ENCODE data around the gene ICA1L. TPM values are rescaled to one million over a fixed set of nuclear protein-coding genes. Genes with fewer than 3 reads are reported as not detected.
"Not testable (repeated sequence)": the region's sequence is repeated elsewhere in the genome, so short reads cannot be mapped to it uniquely, and the experiment has no call there.

ICA1L gene
- total RNA-seq, 2 experiments from 2014 or later = 7.5 to 8.2 TPM

GRCh38 chr2:202814226-202814625, 57.3 kb downstream of the ICA1L start:
- DNase-seq (no peak), ATAC-seq (no peak)
- intact Hi-C loops (cut with DNase I, micrococcal nuclease) = no loop called here
- no peak overlapping the region for H3K4me3 Mint-ChIP-seq
- H3K4me1 Mint-ChIP-seq = no peaks in the 10 kb centered on the region
- H3K36me3 Mint-ChIP-seq (ENCODE audit: low read depth) = peaks cover 20% of the 10 kb centered on the region
- no peaks in the 10 kb centered on the region for H3K27me3 Mint-ChIP-seq
- CTCF ChIA-PET = no interaction called here
- peaks cover 4% of the 10 kb centered on the region for H3K9me3 Mint-ChIP-seq (ENCODE audit: low read depth)
- no peak overlapping the region for H3K27ac Mint-ChIP-seq
- POLR2A ChIA-PET = no interaction called here

- ATAC-seq (no peak), DNase-seq (no peak)
- intact Hi-C loops (cut with DNase I, micrococcal nuclease) = no loop called here
- H3K27ac Mint-ChIP-seq = no peak overlapping the region
- ChIA-PET POLR2A (no interaction called here), CTCF (no interaction called here)
- H3K4me3 Mint-ChIP-seq = no peak overlapping the region
- H3K9me3 Mint-ChIP-seq (ENCODE audit: low read depth) = peaks cover 9% of the 10 kb centered on the region
- no peaks in the 10 kb centered on the region for H3K4me1 Mint-ChIP-seq
- no peaks in the 10 kb centered on the region for H3K27me3 Mint-ChIP-seq
- H3K36me3 Mint-ChIP-seq (ENCODE audit: low read depth) = peaks cover 28% of the 10 kb centered on the region
Measured at GRCh38 chr2:202813387-202813786, 58.2 kb downstream of the ICA1L start.

GRCh38 chr2:202808754-202809153, 62.8 kb downstream of the ICA1L start:
- H3K27ac Mint-ChIP-seq = no peak overlapping the region
- DNase-seq (no peak), ATAC-seq (no peak)
- H3K27me3 Mint-ChIP-seq = no peaks in the 10 kb centered on the region
- no peaks in the 10 kb centered on the region for H3K4me1 Mint-ChIP-seq
- no peak overlapping the region for H3K4me3 Mint-ChIP-seq
- POLR2A ChIA-PET = no interaction called here
- CTCF ChIA-PET = no interaction called here
- H3K36me3 Mint-ChIP-seq (ENCODE audit: low read depth) = peaks cover 30% of the 10 kb centered on the region
- peaks cover 9% of the 10 kb centered on the region for H3K9me3 Mint-ChIP-seq (ENCODE audit: low read depth)
- intact Hi-C loops (cut with DNase I, micrococcal nuclease) = no loop called here

GRCh38 chr2:202807431-202808138, 64.0 kb downstream of the ICA1L start:
- H3K4me1 Mint-ChIP-seq; intact Hi-C loops (cut with DNase I, micrococcal nuclease); DNase-seq; H3K27me3 Mint-ChIP-seq; ATAC-seq; H3K27ac Mint-ChIP-seq; H3K9me3 Mint-ChIP-seq (ENCODE audit: low read depth); H3K4me3 Mint-ChIP-seq; POLR2A ChIA-PET: not testable (repeated sequence)
- CTCF ChIA-PET = interaction anchor here (1.2 kb wide), 1 partner anchor 218 kb away, joined by 3 read pairs; no protein-coding TSS in a partner anchor
- peaks cover 30% of the 10 kb centered on the region for H3K36me3 Mint-ChIP-seq (ENCODE audit: low read depth)

GRCh38 chr2:202805911-202806310, 65.7 kb downstream of the ICA1L start:
- H3K27ac Mint-ChIP-seq; H3K9me3 Mint-ChIP-seq (ENCODE audit: low read depth); POLR2A ChIA-PET; DNase-seq; ATAC-seq; H3K27me3 Mint-ChIP-seq; intact Hi-C loops (cut with DNase I, micrococcal nuclease); H3K4me1 Mint-ChIP-seq; H3K4me3 Mint-ChIP-seq: not testable (repeated sequence)
- peaks cover 25% of the 10 kb centered on the region for H3K36me3 Mint-ChIP-seq (ENCODE audit: low read depth)
- CTCF ChIA-PET = interaction anchor here (0.8 kb wide), 1 partner anchor 63 kb away, joined by 3 read pairs; no protein-coding TSS in a partner anchor

GRCh38 chr2:202797944-202798343, 73.6 kb downstream of the ICA1L start:
- CTCF ChIA-PET = no interaction called here
- H3K27ac Mint-ChIP-seq = no peak overlapping the region

GRCh38 chr2:202790676-202791075, 80.9 kb downstream of the ICA1L start:
- CTCF ChIA-PET = interaction anchor here (1.0 kb wide), 1 partner anchor 135 kb away, joined by 3 read pairs; no protein-coding TSS in a partner anchor

More at GRCh38 chr2:202797944-202798343, 73.6 kb downstream of the ICA1L start:
- Mint-ChIP-seq H3K36me3 (ENCODE audit: low read depth) (peaks cover 20% of the 10 kb centered on the region), H3K4me1 (no peaks in the 10 kb centered on the region), H3K4me3 (no peak overlapping the region), H3K27me3 (no peaks in the 10 kb centered on the region), H3K9me3 (ENCODE audit: low read depth) (peaks cover 4% of the 10 kb centered on the region)
- intact Hi-C loops (cut with DNase I, micrococcal nuclease) = no loop called here
- DNase-seq = no peak
- ATAC-seq = no peak
- POLR2A ChIA-PET = no interaction called here

GRCh38 chr2:202786842-202787241, 84.7 kb downstream of the ICA1L start:
- POLR2A ChIA-PET = no interaction called here
- CTCF ChIA-PET = no interaction called here

More at GRCh38 chr2:202790676-202791075, 80.9 kb downstream of the ICA1L start:
- no peaks in the 10 kb centered on the region for H3K9me3 Mint-ChIP-seq (ENCODE audit: low read depth)
- no peak overlapping the region for H3K27ac Mint-ChIP-seq
- H3K36me3 Mint-ChIP-seq (ENCODE audit: low read depth) = peaks cover 27% of the 10 kb centered on the region
- POLR2A ChIA-PET = no interaction called here
- no peaks in the 10 kb centered on the region for H3K4me1 Mint-ChIP-seq
- no peak for ATAC-seq
- H3K27me3 Mint-ChIP-seq = no peaks in the 10 kb centered on the region
- no peak for DNase-seq
- H3K4me3 Mint-ChIP-seq = no peak overlapping the region
- intact Hi-C loops (cut with DNase I, micrococcal nuclease) = no loop called here

GRCh38 chr2:202782940-202783558, 88.5 kb downstream of the ICA1L start:
- POLR2A ChIA-PET = no interaction called here
- Mint-ChIP-seq H3K27ac (no peak overlapping the region), H3K27me3 (no peaks in the 10 kb centered on the region), H3K9me3 (ENCODE audit: low read depth) (no peaks in the 10 kb centered on the region), H3K4me1 (peaks cover 13% of the 10 kb centered on the region), H3K4me3 (no peak overlapping the region), H3K36me3 (ENCODE audit: low read depth) (peaks cover 40% of the 10 kb centered on the region)
- CTCF ChIA-PET = interaction anchor here (0.6 kb wide), 1 partner anchor 39 kb away, joined by 4 read pairs; no protein-coding TSS in a partner anchor
- intact Hi-C loops (cut with DNase I, micrococcal nuclease) = loop anchor here in 1 of 2 experiments (5.0 kb wide), 1 partner anchor 196 kb away; no protein-coding TSS in a partner anchor
- ATAC-seq (no peak), DNase-seq (no peak)

More at GRCh38 chr2:202786842-202787241, 84.7 kb downstream of the ICA1L start:
- intact Hi-C loops (cut with DNase I, micrococcal nuclease) = no loop called here
- no peak overlapping the region for H3K4me3 Mint-ChIP-seq
- no peaks in the 10 kb centered on the region for H3K9me3 Mint-ChIP-seq (ENCODE audit: low read depth)
- H3K4me1 Mint-ChIP-seq = no peaks in the 10 kb centered on the region
- DNase-seq (no peak), ATAC-seq (no peak)
- H3K27me3 Mint-ChIP-seq = no peaks in the 10 kb centered on the region
- peaks cover 39% of the 10 kb centered on the region for H3K36me3 Mint-ChIP-seq (ENCODE audit: low read depth)
- no peak overlapping the region for H3K27ac Mint-ChIP-seq

- peaks cover 13% of the 10 kb centered on the region for H3K4me1 Mint-ChIP-seq
- H3K4me3 Mint-ChIP-seq = no peak overlapping the region
- ATAC-seq (peak; percentile 97), DNase-seq (no peak)
- H3K27me3 Mint-ChIP-seq = no peaks in the 10 kb centered on the region
- ChIA-PET CTCF (interaction anchor here (0.6 kb wide), 1 partner anchor 374 kb away, joined by 5 read pairs; no protein-coding TSS in a partner anchor), POLR2A (no interaction called here)
- peaks cover 37% of the 10 kb centered on the region for H3K36me3 Mint-ChIP-seq (ENCODE audit: low read depth)
- intact Hi-C loops (cut with DNase I, micrococcal nuclease) = loop anchor here in 1 of 2 experiments (1.0 to 5.0 kb wide), 2 partner anchors 142 to 193 kb away; no protein-coding TSS in a partner anchor
- peak overlapping the region; percentile 55 for H3K27ac Mint-ChIP-seq
- H3K9me3 Mint-ChIP-seq (ENCODE audit: low read depth) = no peaks in the 10 kb centered on the region
Measured at GRCh38 chr2:202780514-202781021, 91.0 kb downstream of the ICA1L start.

- ChIA-PET CTCF (interaction anchor here (0.9 kb wide), 1 partner anchor 11 kb away, joined by 3 read pairs; no protein-coding TSS in a partner anchor), POLR2A (no interaction called here)
- Mint-ChIP-seq H3K9me3 (ENCODE audit: low read depth) (no peaks in the 10 kb centered on the region), H3K4me1 (peaks cover 13% of the 10 kb centered on the region), H3K27me3 (no peaks in the 10 kb centered on the region), H3K27ac (no peak overlapping the region), H3K4me3 (no peak overlapping the region), H3K36me3 (ENCODE audit: low read depth) (peaks cover 44% of the 10 kb centered on the region)
- DNase-seq = no peak
- ATAC-seq = no peak
- intact Hi-C loops (cut with DNase I, micrococcal nuclease) = no loop called here
Measured at GRCh38 chr2:202778217-202778616, 93.3 kb downstream of the ICA1L start.

Measured in activated CD4-positive, alpha-beta T cell treated with anti-CD3 and anti-CD28 coated beads for 36 hours (primary cell).